HG02759 (cell line): ENCODE data around the gene CLPTM1.

Experiments
- ATAC-seq: cut with Tn5 transposase; IDR thresholded peaks from one replicate; pipeline ENCODE4 v1.9.1; 2021; ENCODE audit warnings: mild to moderate bottlenecking, moderate library complexity; ENCODE audit not compliant: unreplicated experiment

The CLPTM1 gene

GRCh38 chr19:45008552-45008951 lies 53.4 kb downstream of the CLPTM1 start:
- ATAC-seq: no peak

- ATAC-seq: no peak
Measured at GRCh38 chr19:45009625-45010255, 54.6 kb downstream of the CLPTM1 start.

GRCh38 chr19:45010306-45010705 lies 55.1 kb downstream of the CLPTM1 start:
- no peak for ATAC-seq

GRCh38 chr19:45011959-45012358 lies 56.8 kb downstream of the CLPTM1 start:
- no peak for ATAC-seq

- ATAC-seq: peak; percentile 91
Measured at GRCh38 chr19:45016388-45017314, 61.5 kb downstream of the CLPTM1 start.

- ATAC-seq: no peak
Measured at GRCh38 chr19:45019187-45019586, 64.0 kb downstream of the CLPTM1 start.

GRCh38 chr19:45020071-45020470 lies 64.9 kb downstream of the CLPTM1 start:
- no peak for ATAC-seq

- ATAC-seq: no peak
Measured at GRCh38 chr19:45021971-45022370, 66.8 kb downstream of the CLPTM1 start.

GRCh38 chr19:45023048-45023447 lies 67.9 kb downstream of the CLPTM1 start:
- no peak for ATAC-seq

- ATAC-seq: no peak
Measured at GRCh38 chr19:45025264-45025663, 70.1 kb downstream of the CLPTM1 start.

GRCh38 chr19:45027371-45027770 lies 72.2 kb downstream of the CLPTM1 start:
- no peak for ATAC-seq

GRCh38 chr19:45030825-45031224 lies 75.6 kb downstream of the CLPTM1 start:
- ATAC-seq: no peak

- no peak for ATAC-seq
Measured at GRCh38 chr19:45032421-45032820, 77.2 kb downstream of the CLPTM1 start.

- ATAC-seq: no peak
Measured at GRCh38 chr19:45035755-45036154, 80.6 kb downstream of the CLPTM1 start.

GRCh38 chr19:45037393-45038169 lies 82.4 kb downstream of the CLPTM1 start:
- no peak for ATAC-seq

GRCh38 chr19:45038931-45039893 lies 84.0 kb downstream of the CLPTM1 start, which contains the start of gene CLASRP:
Gene CLASRP (plus strand): TSS chr19:45039045. CDS start chr19:45040213, 1,168 bp downstream.
- peak; percentile 95 for ATAC-seq

- ATAC-seq: no peak
Measured at GRCh38 chr19:45040059-45040771, 85.0 kb downstream of the CLPTM1 start.

- ATAC-seq: no peak
Measured at GRCh38 chr19:45041125-45041524, 85.9 kb downstream of the CLPTM1 start.
